PC-9 (cell line): ENCODE data around the gene MBP. TPM values are rescaled to one million over a fixed set of nuclear protein-coding genes. Genes with fewer than 3 reads are reported as not detected.

Experiments
- BruUV-seq: library from RNA; stranded (reverse); fragments of 400-500 nt; replicated peaks from 2 replicates; lab custom pipeline; 2021; lab: Mats Ljungman, UMichigan
- CTCF ChIA-PET: fragments of 300-600 bp; sonication (Branson Sonifier 250); formaldehyde crosslinking; loops from one replicate; lab custom pipeline; 2022; ENCODE audit warnings: antibody characterized with exemption; lab: Charles Lee
- POLR2A ChIA-PET: fragments of 300-600 bp; sonication (Branson Sonifier 250); formaldehyde crosslinking; loops from one replicate; lab custom pipeline; 2022; ENCODE audit warnings: antibody characterized with exemption; ENCODE audit not compliant: unreplicated experiment; lab: Charles Lee
- DNase-seq, 2 experiments: peaks; one replicate each; pipeline versions ENCODE4 v3.0.0 to v3.0.0-alpha.2; 2015 to 2022; ENCODE audit warnings: mixed read lengths in 1 of 2
- H2AFZ ChIP-seq: fragments of 200-600 bp; sonication (generic); 2 replicates; pipeline ENCODE4 v1.8.1; 2017; ENCODE audit warnings: antibody characterized with exemption
- H3F3A ChIP-seq: fragments of 200-600 bp; sonication (generic); 2 replicates; pipeline ENCODE4 v1.8.1; 2017; ENCODE audit warnings: antibody characterized with exemption, mild to moderate bottlenecking, low read depth; ENCODE audit not compliant: insufficient read depth
- H3K27ac ChIP-seq: fragments of 200-600 bp; sonication (generic); 2 replicates; pipeline ENCODE4 v1.6.1; 2016; ENCODE audit warnings: mixed run types
- H3K27me3 ChIP-seq: fragments of 200-600 bp; sonication (generic); 2 replicates; pipeline ENCODE4 v1.6.1; 2016; ENCODE audit warnings: low read depth, mixed run types; ENCODE audit not compliant: insufficient read depth
- H3K36me3 ChIP-seq: fragments of 200-600 bp; sonication (generic); 2 replicates; pipeline ENCODE4 v1.6.1; 2016; ENCODE audit warnings: low read depth, mixed run types
- H3K4me1 ChIP-seq: fragments of 200-600 bp; sonication (generic); replicated peaks from 2 replicates; pipeline ENCODE4 v1.6.1; 2016; ENCODE audit warnings: mixed run types; ENCODE audit not compliant: insufficient read depth
- H3K4me2 ChIP-seq: fragments of 200-600 bp; sonication (generic); 2 replicates; pipeline ENCODE4 v1.6.1; 2017; ENCODE audit warnings: mixed run types
- H3K4me3 ChIP-seq: fragments of 200-600 bp; sonication (generic); 2 replicates; pipeline ENCODE4 v1.6.1; 2016; ENCODE audit warnings: mixed run types
- H3K79me2 ChIP-seq: fragments of 200-600 bp; sonication (generic); 2 replicates; pipeline ENCODE4 v1.6.1; 2017; ENCODE audit warnings: low read depth, mixed run types
- H3K9me2 ChIP-seq: fragments of 200-600 bp; sonication (generic); 2 replicates; pipeline ENCODE4 v1.8.1; 2017; ENCODE audit warnings: mild to moderate bottlenecking; ENCODE audit not compliant: insufficient read depth
- H3K9me3 ChIP-seq: fragments of 200-600 bp; sonication (generic); 2 replicates; pipeline ENCODE4 v1.8.1; 2016; ENCODE audit warnings: low read depth; ENCODE audit not compliant: insufficient read depth
- H4K20me1 ChIP-seq: fragments of 200-600 bp; sonication (generic); 2 replicates; pipeline ENCODE4 v1.8.1; 2017; ENCODE audit not compliant: insufficient read depth
- EZH2 ChIP-seq: fragments of 200-600 bp; sonication (generic); IDR thresholded peaks from 2 replicates; pipeline ENCODE4 v1.8.0; 2017; ENCODE audit warnings: antibody characterized with exemption, low read depth
- intact Hi-C: fragments of 100-400 bp; cut with micrococcal nuclease; formaldehyde crosslinking; loops from one replicate; pipeline ENCODE4 v1.10.0; 2022; ENCODE audit not compliant: unreplicated experiment
- total RNA-seq: library from RNA; stranded (reverse); gene quantifications from 2 replicates; pipeline ENCODE4 v1.2.3, GENCODE V29; 2021
- TF ChIP-seq, protein P1 (sequence below): fragments of 200-600 bp; sonication (generic); conservative IDR thresholded peaks from 2 replicates; pipeline ENCODE4 v1.6.1; 2017; ENCODE audit warnings: mixed run types, antibody characterized with exemption, mild to moderate bottlenecking, moderate library complexity

The MBP gene
- total RNA-seq, 1 experiment from 2014 or later = 37.9 TPM

DNA sequence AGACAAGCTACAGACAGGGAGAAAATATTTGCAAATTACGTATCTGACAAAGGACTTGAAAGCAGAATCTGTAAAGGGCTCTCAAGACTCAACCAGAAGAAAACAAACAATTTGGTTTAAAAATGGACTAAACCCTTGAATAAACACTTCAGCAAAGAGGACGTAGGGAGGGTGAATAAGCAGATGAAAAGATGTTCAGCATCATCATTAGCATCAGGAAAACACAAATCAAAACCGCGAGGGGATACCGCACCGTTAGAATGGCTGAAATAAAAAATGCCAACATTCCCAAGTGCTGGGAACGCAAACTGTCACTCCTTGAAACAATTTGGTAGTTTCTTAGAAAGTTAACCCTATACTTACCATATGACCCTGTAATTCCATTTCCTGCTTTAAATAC is 136.7 kb downstream of the MBP start:
- POLR2A ChIA-PET = interaction anchor here (0.6 kb wide), 1 partner anchor 206 kb away, joined by 6 read pairs; no protein-coding TSS in a partner anchor
- H3K4me2 ChIP-seq = no peak overlapping the region
- no peak overlapping the region for H3K4me3 ChIP-seq
- peaks cover 11% of the 10 kb centered on the region; the same call in 1 of the 2 replicates for H3F3A ChIP-seq
- H3K9me3 ChIP-seq = no peaks in the 10 kb centered on the region
- H2AFZ ChIP-seq = no peak overlapping the region
- H3K27ac ChIP-seq = no peak overlapping the region
- H3K9me2 ChIP-seq = no peaks in the 10 kb centered on the region
- BruUV-seq = no TSS peak
- TF ChIP-seq, protein P1, sequence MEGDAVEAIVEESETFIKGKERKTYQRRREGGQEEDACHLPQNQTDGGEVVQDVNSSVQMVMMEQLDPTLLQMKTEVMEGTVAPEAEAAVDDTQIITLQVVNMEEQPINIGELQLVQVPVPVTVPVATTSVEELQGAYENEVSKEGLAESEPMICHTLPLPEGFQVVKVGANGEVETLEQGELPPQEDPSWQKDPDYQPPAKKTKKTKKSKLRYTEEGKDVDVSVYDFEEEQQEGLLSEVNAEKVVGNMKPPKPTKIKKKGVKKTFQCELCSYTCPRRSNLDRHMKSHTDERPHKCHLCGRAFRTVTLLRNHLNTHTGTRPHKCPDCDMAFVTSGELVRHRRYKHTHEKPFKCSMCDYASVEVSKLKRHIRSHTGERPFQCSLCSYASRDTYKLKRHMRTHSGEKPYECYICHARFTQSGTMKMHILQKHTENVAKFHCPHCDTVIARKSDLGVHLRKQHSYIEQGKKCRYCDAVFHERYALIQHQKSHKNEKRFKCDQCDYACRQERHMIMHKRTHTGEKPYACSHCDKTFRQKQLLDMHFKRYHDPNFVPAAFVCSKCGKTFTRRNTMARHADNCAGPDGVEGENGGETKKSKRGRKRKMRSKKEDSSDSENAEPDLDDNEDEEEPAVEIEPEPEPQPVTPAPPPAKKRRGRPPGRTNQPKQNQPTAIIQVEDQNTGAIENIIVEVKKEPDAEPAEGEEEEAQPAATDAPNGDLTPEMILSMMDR = no peak
- TF ChIP-seq EZH2 = no peak
- no peaks in the 10 kb centered on the region for H3K27me3 ChIP-seq
- H3K4me1 ChIP-seq = no peaks in the 10 kb centered on the region
- H3K79me2 ChIP-seq = no peaks in the 10 kb centered on the region
- no peak for DNase-seq
- CTCF ChIA-PET = no interaction called here
- H4K20me1 ChIP-seq = peaks cover 6% of the 10 kb centered on the region; the same call in 1 of the 2 replicates
- no peaks in the 10 kb centered on the region for H3K36me3 ChIP-seq
- intact Hi-C loops = no loop called here

DNA sequence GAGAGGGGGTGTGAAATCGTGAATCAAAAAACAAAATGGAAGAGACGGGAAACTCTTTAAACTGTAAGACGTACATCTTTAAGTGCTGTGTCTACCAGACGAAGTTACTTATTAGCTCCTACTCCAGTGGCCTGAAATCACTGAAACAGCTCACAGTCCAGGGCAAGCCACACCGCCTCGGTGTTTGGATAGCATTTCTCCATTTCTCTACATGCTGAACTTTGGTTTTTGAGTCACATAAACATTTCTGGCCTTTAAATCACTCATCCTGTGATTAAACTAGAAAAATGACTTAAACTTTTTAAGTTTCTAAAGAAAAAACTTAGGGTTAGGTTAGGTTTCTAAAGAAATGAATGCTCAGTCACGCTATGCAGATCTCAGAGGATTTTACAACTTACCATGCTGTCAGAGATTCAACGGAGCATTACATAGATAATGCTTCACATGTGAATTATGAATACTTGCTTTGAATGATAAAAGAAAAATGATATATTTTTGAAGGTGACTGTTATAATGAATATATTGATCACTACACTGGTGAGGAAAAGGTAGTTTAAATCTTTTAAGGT is 138.4 kb downstream of the MBP start:
- no peaks in the 10 kb centered on the region for H3K79me2 ChIP-seq
- BruUV-seq = no TSS peak
- H2AFZ ChIP-seq = no peak overlapping the region
- H3K4me1 ChIP-seq = no peaks in the 10 kb centered on the region
- no peak for DNase-seq
- H3K27me3 ChIP-seq = no peaks in the 10 kb centered on the region
- POLR2A ChIA-PET = no interaction called here
- no peaks in the 10 kb centered on the region for H3K9me3 ChIP-seq
- H3K27ac ChIP-seq = no peak overlapping the region
- intact Hi-C loops = no loop called here
- H3K36me3 ChIP-seq = no peaks in the 10 kb centered on the region
- H3K4me2 ChIP-seq = no peak overlapping the region
- CTCF ChIA-PET = no interaction called here
- no peak overlapping the region for H3K4me3 ChIP-seq
- H3F3A ChIP-seq = peaks cover 7% of the 10 kb centered on the region; the same call in 1 of the 2 replicates
- H4K20me1 ChIP-seq = no peaks in the 10 kb centered on the region
- no peaks in the 10 kb centered on the region for H3K9me2 ChIP-seq
- no peak for TF ChIP-seq EZH2
- TF ChIP-seq, protein P1 = no peak

DNA sequence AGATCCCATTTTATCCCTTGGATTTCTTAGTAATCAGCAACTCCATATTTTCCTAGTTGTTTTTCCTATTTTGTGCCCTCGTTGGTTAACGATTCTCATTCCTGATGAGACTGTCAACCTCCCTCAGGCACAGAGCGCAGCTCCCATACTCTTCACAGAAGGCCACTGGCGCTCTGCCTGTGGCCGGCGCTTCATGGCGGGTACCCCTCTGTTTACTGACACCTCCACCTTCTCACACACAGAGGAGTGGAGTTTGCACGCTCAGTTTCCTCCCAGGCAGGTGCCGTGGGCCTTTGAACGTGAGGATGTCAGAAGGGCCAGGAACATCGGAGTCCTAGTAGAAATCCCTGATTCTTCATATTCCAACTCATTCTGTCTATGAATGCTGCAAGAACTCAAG is 139.0 kb downstream of the MBP start:
- H3K36me3 ChIP-seq = no peaks in the 10 kb centered on the region
- no peaks in the 10 kb centered on the region for H3K27me3 ChIP-seq
- peaks cover 7% of the 10 kb centered on the region; the same call in 1 of the 2 replicates for H3F3A ChIP-seq
- no TSS peak for BruUV-seq
- POLR2A ChIA-PET = no interaction called here
- H3K4me1 ChIP-seq = no peaks in the 10 kb centered on the region
- intact Hi-C loops = no loop called here
- H3K9me3 ChIP-seq = no peaks in the 10 kb centered on the region
- TF ChIP-seq, protein P1 = no peak
- TF ChIP-seq EZH2 = no peak
- H3K79me2 ChIP-seq = no peaks in the 10 kb centered on the region
- H3K27ac ChIP-seq = no peak overlapping the region
- H4K20me1 ChIP-seq = no peaks in the 10 kb centered on the region
- no peak overlapping the region for H3K4me3 ChIP-seq
- H2AFZ ChIP-seq = no peak overlapping the region
- H3K9me2 ChIP-seq = no peaks in the 10 kb centered on the region
- CTCF ChIA-PET = no interaction called here
- H3K4me2 ChIP-seq = no peak overlapping the region
- no peak for DNase-seq
